Thymus (tissue), 11 donors: ENCODE results near the gene PXDN. TPM values are rescaled to one million over a fixed set of nuclear protein-coding genes. Genes with fewer than 3 reads are reported as not detected.

ENCODE experiments used
- DNase-seq, 9 donors: peaks; one replicate each; pipeline ENCODE4 v3.0.0-alpha.2; 2013; ENCODE audit warnings: low spot score in 9 of 9, low read depth in 6 of 9, missing footprints in 1 of 9
- H3K27ac ChIP-seq, 2 donors: one replicate each; pipeline ENCODE4 v1.5.1; 2013; ENCODE audit warnings: control low read depth in 1 of 2, low read depth in 1 of 2, low read length in 1 of 2, mild to moderate bottlenecking in 1 of 2, moderate library complexity in 1 of 2
- H3K27me3 ChIP-seq, 2 donors: one replicate each; pipeline ENCODE4 v1.5.1; 2013; ENCODE audit warnings: low read length in 1 of 2; ENCODE audit not compliant: control insufficient read depth in 2 of 2, insufficient read depth in 1 of 2
- H3K36me3 ChIP-seq, 2 donors: one replicate each; pipeline ENCODE4 v1.5.1; 2013; ENCODE audit warnings: low read length in 1 of 2, mild to moderate bottlenecking in 1 of 2, moderate library complexity in 1 of 2; ENCODE audit not compliant: control insufficient read depth in 2 of 2, insufficient read depth in 2 of 2
- H3K4me1 ChIP-seq, 2 donors: one replicate each; pipeline ENCODE4 v1.5.1; 2013; ENCODE audit warnings: low read length in 2 of 2; ENCODE audit not compliant: control insufficient read depth in 2 of 2, insufficient read depth in 2 of 2
- H3K4me3 ChIP-seq, 2 donors: one replicate each; pipeline ENCODE4 v1.5.1; 2013; ENCODE audit warnings: low read length in 2 of 2, control low read depth in 1 of 2, mild to moderate bottlenecking in 1 of 2
- H3K9me3 ChIP-seq, 2 donors: one replicate each; pipeline ENCODE4 v1.5.1; 2013; ENCODE audit warnings: low read length in 1 of 2, mild to moderate bottlenecking in 1 of 2; ENCODE audit not compliant: control insufficient read depth in 2 of 2, insufficient read depth in 1 of 2
- WGBS: extraction: QIAGEN DNeasy Blood & Tissue Kit; methylation state at CpG from one replicate; pipeline ENCODE4 v1.1.7; 2013; 5-methylcytosine and 5-hydroxymethylcytosine counted together
- polyA plus RNA-seq: library from polyadenylated mRNA; stranded (reverse); fragments of 200-250 nt; gene quantifications from one replicate; pipeline ENCODE4 v1.2.3, GENCODE V29; 2013
- total RNA-seq: library from RNA; stranded (reverse); fragments of 120-200 nt; gene quantifications from one replicate; pipeline ENCODE4 v1.2.4, GENCODE V29; 2013
- donor health status: healthy.

PXDN gene
- total and polyA plus RNA-seq, 2 donors: 3.1 to 6.4 TPM

- 52% methylated on average over 15 of the region's 15 CpGs for WGBS
- Histone ChIP-seq H3K9me3 (no peaks in the 10 kb centered on the region), H3K27ac (no peak overlapping the region), H3K4me3 (no peak overlapping the region), H3K36me3 (no peaks in the 10 kb centered on the region), H3K27me3 (peaks cover 0 to 16% of the 10 kb centered on the region in 2 donors), H3K4me1 (no peaks in the 10 kb centered on the region)
- no peak for DNase-seq
Observed at GRCh38 chr2:1606421-1607235, 137.7 kb downstream of the PXDN start.

- DNase-seq: no peak
- H3K36me3 ChIP-seq: no peaks in the 10 kb centered on the region
- H3K4me3 ChIP-seq: no peak overlapping the region
- H3K9me3 ChIP-seq: no peaks in the 10 kb centered on the region
- H3K27me3 ChIP-seq: peaks cover 0 to 16% of the 10 kb centered on the region in 2 donors
- H3K4me1 ChIP-seq: no peaks in the 10 kb centered on the region
- 75% methylated on average over 14 of the region's 14 CpGs for WGBS
- no peak overlapping the region for H3K27ac ChIP-seq
Observed at GRCh38 chr2:1606046-1606400, 138.3 kb downstream of the PXDN start.

DNA sequence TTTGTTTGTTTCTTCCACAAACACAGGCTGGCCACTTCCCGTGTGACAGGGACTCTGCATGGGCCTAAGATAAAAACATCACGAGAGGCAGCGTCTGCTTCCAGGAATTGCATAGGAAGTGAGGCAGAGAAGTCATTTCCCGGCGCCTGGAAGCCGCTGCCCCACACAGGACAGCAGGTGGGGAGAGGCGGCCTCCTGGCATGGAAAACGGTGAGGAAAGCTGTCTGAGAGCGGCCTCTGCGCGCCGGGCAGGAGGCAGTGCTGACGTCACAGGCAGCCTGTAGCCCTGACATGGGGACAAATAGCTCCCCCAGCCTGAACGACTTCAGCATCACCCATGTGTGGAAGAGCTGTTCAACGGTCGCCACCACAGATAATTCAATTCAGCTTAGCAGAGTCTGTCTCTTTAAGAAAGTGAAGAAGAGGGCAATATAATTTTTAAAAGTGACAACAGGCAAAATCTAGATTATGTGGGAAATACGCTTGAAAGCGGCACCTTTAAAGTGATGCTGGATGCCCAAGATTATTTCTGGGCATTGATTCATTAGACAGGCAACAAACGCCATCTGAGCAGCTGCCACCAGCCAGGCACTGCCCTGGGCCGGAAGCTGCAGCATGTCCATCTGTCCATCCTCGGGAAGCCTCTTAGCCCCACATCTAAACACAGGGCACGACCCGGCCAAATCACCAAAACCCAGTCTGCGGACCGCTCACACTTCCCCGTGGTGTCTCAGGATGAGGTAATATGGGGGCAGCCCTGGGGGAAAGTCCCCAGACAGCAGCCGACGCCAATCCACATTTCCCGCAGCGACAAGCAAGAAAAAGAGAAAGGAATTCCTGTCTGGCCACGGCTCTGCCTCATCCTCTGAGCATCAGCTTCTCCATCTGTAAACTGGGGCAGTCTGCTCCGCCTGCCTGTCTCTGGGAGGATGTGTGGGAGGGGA is 138.9 kb downstream of the PXDN start:
- DNase-seq: no peak
- Histone ChIP-seq H3K27ac (no peak overlapping the region), H3K36me3 (no peaks in the 10 kb centered on the region), H3K27me3 (peaks cover 0 to 16% of the 10 kb centered on the region in 2 donors), H3K4me3 (no peak overlapping the region), H3K4me1 (no peaks in the 10 kb centered on the region), H3K9me3 (no peaks in the 10 kb centered on the region)
- WGBS: 43% methylated on average over 32 of the region's 32 CpGs

DNA sequence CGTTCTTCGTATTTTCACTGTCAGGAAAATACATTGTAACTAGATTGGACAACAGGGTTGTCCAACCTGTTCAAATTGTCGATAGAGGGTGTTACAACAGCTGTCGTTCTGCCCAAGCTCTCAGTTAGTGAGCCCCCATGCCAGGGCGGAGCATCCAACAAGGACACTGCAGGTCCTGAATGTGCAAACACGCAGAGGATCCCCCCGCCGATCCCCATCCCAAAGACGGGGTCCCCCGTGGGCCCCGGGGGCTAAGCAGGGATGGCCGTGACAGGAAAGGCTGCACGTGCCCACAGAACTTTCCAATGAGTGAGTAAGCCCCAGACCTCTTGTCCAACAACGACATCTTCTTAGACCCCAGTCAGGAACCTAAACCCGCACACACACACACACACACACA is 140.8 kb downstream of the PXDN start:
- no peak for DNase-seq
- 94% methylated on average over 15 of the region's 15 CpGs for WGBS
- Histone ChIP-seq H3K27ac (no peak overlapping the region), H3K4me3 (no peak overlapping the region), H3K4me1 (no peaks in the 10 kb centered on the region), H3K9me3 (no peaks in the 10 kb centered on the region), H3K36me3 (no peaks in the 10 kb centered on the region), H3K27me3 (peaks cover 0 to 16% of the 10 kb centered on the region in 2 donors)

DNA sequence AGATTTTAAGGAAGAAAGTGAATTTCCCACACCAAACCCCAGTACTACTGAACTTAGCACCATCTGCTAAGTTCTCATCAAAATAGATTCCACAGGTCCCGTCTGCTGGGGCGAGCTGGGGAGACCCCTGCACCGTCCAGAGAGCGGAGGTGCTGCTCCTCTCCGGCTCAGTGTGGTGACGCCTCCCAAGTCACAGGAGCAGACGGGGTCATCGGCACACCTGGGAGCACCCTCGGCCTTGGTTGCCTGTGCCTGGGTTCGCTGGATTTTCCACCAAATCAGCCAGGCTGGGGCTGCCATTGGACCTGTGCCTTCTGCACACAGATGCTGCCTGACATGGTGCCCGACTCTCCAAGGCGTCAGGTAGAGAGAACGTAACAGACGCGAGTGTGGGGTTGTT is 141.3 kb downstream of the PXDN start:
- H3K36me3 ChIP-seq: no peaks in the 10 kb centered on the region
- no peaks in the 10 kb centered on the region for H3K4me1 ChIP-seq
- H3K9me3 ChIP-seq: no peaks in the 10 kb centered on the region
- peaks cover 0 to 16% of the 10 kb centered on the region in 2 donors for H3K27me3 ChIP-seq
- no peak overlapping the region for H3K4me3 ChIP-seq
- no peak overlapping the region for H3K27ac ChIP-seq
- 97% methylated on average over 15 of the region's 15 CpGs for WGBS
- DNase-seq: no peak

GRCh38 chr2:1602278-1603010 is 141.9 kb downstream of the PXDN start:
- 94% methylated on average over 15 of the region's 15 CpGs for WGBS
- Histone ChIP-seq H3K27me3 (peaks cover 0 to 16% of the 10 kb centered on the region in 2 donors), H3K36me3 (no peaks in the 10 kb centered on the region), H3K4me1 (no peaks in the 10 kb centered on the region), H3K4me3 (no peak overlapping the region), H3K9me3 (no peaks in the 10 kb centered on the region), H3K27ac (no peak overlapping the region)
- no peak for DNase-seq

- Histone ChIP-seq H3K36me3 (no peaks in the 10 kb centered on the region), H3K4me1 (no peaks in the 10 kb centered on the region), H3K4me3 (no peak overlapping the region), H3K27ac (no peak overlapping the region), H3K27me3 (peaks cover 0 to 16% of the 10 kb centered on the region in 2 donors), H3K9me3 (peaks cover under 1 to 5% of the 10 kb centered on the region in 2 donors)
- DNase-seq: no peak
- 90% methylated on average over 27 of the region's 27 CpGs for WGBS
Observed at GRCh38 chr2:1601471-1602277, 142.6 kb downstream of the PXDN start.

DNA sequence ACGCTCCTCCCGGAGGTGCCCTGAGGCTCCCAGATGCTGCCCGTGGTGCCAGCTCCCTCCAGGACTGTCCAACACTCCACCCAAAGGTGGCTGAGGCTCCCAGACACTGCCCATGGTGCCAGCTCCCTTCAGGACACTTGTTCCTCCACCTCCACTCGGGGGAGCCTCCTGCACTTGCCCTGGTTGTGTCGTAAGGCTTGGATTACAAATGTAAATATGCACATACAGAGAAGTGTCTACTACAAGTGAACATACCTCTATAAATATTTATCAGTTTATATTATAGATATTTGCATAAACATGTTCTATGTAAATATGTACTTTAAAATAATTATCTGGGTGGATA is 143.3 kb downstream of the PXDN start:
- 88% methylated on average over 5 of the region's 5 CpGs for WGBS
- Histone ChIP-seq H3K4me3 (no peak overlapping the region), H3K9me3 (peaks cover 3 to 11% of the 10 kb centered on the region in 2 donors), H3K27ac (no peak overlapping the region), H3K36me3 (no peaks in the 10 kb centered on the region), H3K27me3 (peaks cover 0 to 12% of the 10 kb centered on the region in 2 donors), H3K4me1 (no peaks in the 10 kb centered on the region)
- DNase-seq: no peak
